A673 (cell line): ENCODE measurements around the gene TAF6L. TPM values are rescaled to one million over a fixed set of nuclear protein-coding genes. Genes with fewer than 3 reads are reported as not detected.

ENCODE experiments used
- BruUV-seq: library from RNA; stranded (reverse); fragments of 400-500 nt; replicated peaks from 2 replicates; lab custom pipeline; 2021; lab: Mats Ljungman, UMichigan
- CTCF ChIA-PET: fragments of 300-600 bp; sonication (Branson Sonifier 250); formaldehyde crosslinking; loops from one replicate; lab custom pipeline; 2022; ENCODE audit warnings: antibody characterized with exemption; lab: Charles Lee
- POLR2A ChIA-PET: fragments of 300-600 bp; sonication (Branson Sonifier 250); formaldehyde crosslinking; loops from one replicate; lab custom pipeline; 2022; ENCODE audit warnings: antibody characterized with exemption; ENCODE audit not compliant: low non-redundant PET; lab: Charles Lee
- DNase-seq: peaks from one replicate; pipeline ENCODE4 v3.0.0-alpha.2; 2015; ENCODE audit warnings: low spot score
- H3K27ac ChIP-seq: fragments of 200-600 bp; sonication (generic); 2 replicates; pipeline ENCODE4 v1.5.1; 2016; ENCODE audit warnings: mixed run types, low read depth, mild to moderate bottlenecking, mixed read lengths, antibody characterized with exemption, low read length; ENCODE audit not compliant: poor library complexity, severe bottlenecking
- H3K27me3 ChIP-seq: fragments of 200-600 bp; sonication (generic); replicated peaks from 2 replicates; pipeline ENCODE4 v1.6.1; 2017; ENCODE audit warnings: mixed run types, low read depth, mild to moderate bottlenecking, mixed read lengths, antibody characterized with exemption, low read length; ENCODE audit not compliant: insufficient read depth, poor library complexity
- H3K36me3 ChIP-seq: fragments of 200-600 bp; sonication (generic); 2 replicates; pipeline ENCODE4 v1.6.1; 2016; ENCODE audit warnings: mixed run types, mild to moderate bottlenecking, mixed read lengths, antibody characterized with exemption, low read length; ENCODE audit not compliant: insufficient read depth, poor library complexity, severe bottlenecking
- H3K4me1 ChIP-seq: fragments of 200-600 bp; sonication (generic); 2 replicates; pipeline ENCODE4 v1.6.1; 2017; ENCODE audit warnings: mixed run types, mild to moderate bottlenecking, mixed read lengths, antibody characterized with exemption, low read length; ENCODE audit not compliant: insufficient read depth, poor library complexity, severe bottlenecking
- H3K4me3 ChIP-seq: fragments of 200-600 bp; sonication (generic); 2 replicates; pipeline ENCODE4 v1.5.1; 2016; ENCODE audit warnings: low read depth, mixed run types, mild to moderate bottlenecking, mixed read lengths, low read length; ENCODE audit not compliant: poor library complexity, severe bottlenecking
- H3K9me3 ChIP-seq: fragments of 200-600 bp; sonication (generic); 2 replicates; pipeline ENCODE4 v1.6.1; 2016; ENCODE audit warnings: mixed run types, low read depth, mild to moderate bottlenecking, mixed read lengths, antibody characterized with exemption, low read length; ENCODE audit not compliant: poor library complexity, severe bottlenecking
- EZH2 ChIP-seq: fragments of 200-600 bp; sonication (generic); IDR thresholded peaks from 2 replicates; pipeline ENCODE4 v1.6.1; 2017; ENCODE audit warnings: borderline replicate concordance, low read depth, mild to moderate bottlenecking, mixed read lengths, antibody characterized with exemption, low read length; ENCODE audit not compliant: poor library complexity, severe bottlenecking
- intact Hi-C: fragments of 100-400 bp; cut with micrococcal nuclease; formaldehyde crosslinking; loops from one replicate; pipeline ENCODE4 v1.10.0; 2022; ENCODE audit not compliant: unreplicated experiment
- total RNA-seq: library from RNA; stranded (reverse); gene quantifications from 2 replicates; pipeline ENCODE4 v1.2.3, GENCODE V29; 2021
- TF ChIP-seq, protein P1 (sequence below): fragments of 300-800, 200-600 bp; sonication (generic); conservative IDR thresholded peaks from 2 replicates; pipeline ENCODE4 v1.5.1; 2017; ENCODE audit warnings: low read depth, mild to moderate bottlenecking, antibody characterized with exemption, low read length, moderate library complexity, mixed read lengths

The TAF6L gene
- total RNA-seq, 1 experiment from 2014 or later = 70.9 TPM

DNA sequence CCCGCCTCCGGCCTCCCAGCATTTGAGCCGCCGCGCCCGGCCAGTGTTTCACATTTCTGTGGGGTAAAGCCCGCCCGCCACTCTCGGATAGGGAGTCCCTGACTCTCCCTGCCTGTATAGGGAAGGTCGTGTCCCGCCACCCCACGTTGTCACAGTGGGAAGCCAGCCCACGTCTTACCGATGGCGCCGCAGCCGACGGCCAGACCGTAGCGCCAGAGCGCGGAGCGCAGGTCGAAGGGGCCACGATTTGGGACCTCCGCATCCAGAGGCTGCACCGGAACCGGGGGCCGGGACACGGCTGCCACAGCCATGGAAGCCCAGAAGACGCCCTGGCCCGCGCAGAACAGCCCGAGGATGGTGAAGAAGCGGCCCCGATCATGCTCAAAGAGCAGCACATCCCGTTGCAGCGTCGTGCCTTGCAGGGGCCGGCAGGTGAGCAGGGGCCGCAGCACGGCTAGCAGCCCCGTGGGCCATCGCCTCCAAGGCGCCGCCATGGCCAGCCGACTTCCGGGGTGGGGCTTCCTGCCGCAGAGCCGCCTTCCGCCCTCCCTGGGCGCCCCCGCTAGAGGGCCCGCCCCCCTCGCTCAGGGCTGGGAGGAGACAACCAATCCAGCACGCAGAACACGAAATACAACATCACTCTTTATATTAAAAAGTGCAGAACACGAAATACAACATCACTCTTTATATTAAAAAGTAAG lies 20.5 kb downstream of the TAF6L start, which contains the start of gene TMEM223:
TSS of gene TMEM223 (minus strand) at position 506 of the 701 bp plus-strand sequence. CDS start at position 494, 12 bp downstream.
- peaks cover 37% of the 10 kb centered on the region for H3K4me1 ChIP-seq
- BruUV-seq = no TSS peak
- peak within 1 kb of the TSS; percentile 91 for H3K27ac ChIP-seq
- no peaks in the 10 kb centered on the region for H3K27me3 ChIP-seq
- peak within 1 kb of the TSS; percentile 97 for H3K4me3 ChIP-seq
- no peaks in the 10 kb centered on the region for H3K9me3 ChIP-seq
- ChIA-PET POLR2A (interaction anchor here (0.6 kb wide), 1 partner anchor 93 kb away, joined by 6 read pairs; no protein-coding TSS in a partner anchor), CTCF (interaction anchor here (0.6 kb wide), 1 partner anchor 65 kb away, joined by 3 read pairs; no protein-coding TSS in a partner anchor)
- DNase-seq = peak; percentile 95
- no peak for TF ChIP-seq EZH2
- TF ChIP-seq, protein P1, sequence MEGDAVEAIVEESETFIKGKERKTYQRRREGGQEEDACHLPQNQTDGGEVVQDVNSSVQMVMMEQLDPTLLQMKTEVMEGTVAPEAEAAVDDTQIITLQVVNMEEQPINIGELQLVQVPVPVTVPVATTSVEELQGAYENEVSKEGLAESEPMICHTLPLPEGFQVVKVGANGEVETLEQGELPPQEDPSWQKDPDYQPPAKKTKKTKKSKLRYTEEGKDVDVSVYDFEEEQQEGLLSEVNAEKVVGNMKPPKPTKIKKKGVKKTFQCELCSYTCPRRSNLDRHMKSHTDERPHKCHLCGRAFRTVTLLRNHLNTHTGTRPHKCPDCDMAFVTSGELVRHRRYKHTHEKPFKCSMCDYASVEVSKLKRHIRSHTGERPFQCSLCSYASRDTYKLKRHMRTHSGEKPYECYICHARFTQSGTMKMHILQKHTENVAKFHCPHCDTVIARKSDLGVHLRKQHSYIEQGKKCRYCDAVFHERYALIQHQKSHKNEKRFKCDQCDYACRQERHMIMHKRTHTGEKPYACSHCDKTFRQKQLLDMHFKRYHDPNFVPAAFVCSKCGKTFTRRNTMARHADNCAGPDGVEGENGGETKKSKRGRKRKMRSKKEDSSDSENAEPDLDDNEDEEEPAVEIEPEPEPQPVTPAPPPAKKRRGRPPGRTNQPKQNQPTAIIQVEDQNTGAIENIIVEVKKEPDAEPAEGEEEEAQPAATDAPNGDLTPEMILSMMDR = 0 out of 2 replicates have a peak, but pooled peaks have one; percentile 23
- intact Hi-C loops = loop anchor here (5.0 kb wide), 1 partner anchor 41 kb away; the partner anchor contains the start of genes STX5 and TEX54
- peaks cover 67% of the 10 kb centered on the region for H3K36me3 ChIP-seq

DNA sequence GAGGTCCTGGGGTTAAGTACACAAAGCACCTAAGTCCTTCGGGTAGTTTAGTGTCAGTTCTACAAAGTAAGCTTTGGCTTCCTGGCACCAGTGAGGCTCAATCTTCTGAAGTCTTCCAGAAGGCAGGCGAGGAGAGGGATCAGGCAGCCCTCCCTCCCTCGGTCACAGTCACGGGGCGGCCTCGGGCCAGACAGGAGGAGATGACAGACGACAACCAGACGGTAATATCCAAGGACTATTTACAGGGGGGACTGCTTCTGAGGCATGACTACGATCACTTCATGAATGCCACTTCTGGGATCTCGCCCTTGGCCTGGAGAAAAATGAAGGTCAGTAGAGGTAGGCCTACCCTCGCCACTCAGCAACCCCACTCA lies 21.0 kb downstream of the TAF6L start:
- Histone ChIP-seq H3K4me1 (peaks cover 37% of the 10 kb centered on the region), H3K27me3 (no peaks in the 10 kb centered on the region), H3K4me3 (peak overlapping the region; percentile 97), H3K9me3 (no peaks in the 10 kb centered on the region), H3K27ac (peak overlapping the region; percentile 91), H3K36me3 (peaks cover 72% of the 10 kb centered on the region)
- POLR2A ChIA-PET = interaction anchor here (0.7 kb wide), 1 partner anchor 38 kb away, joined by 6 read pairs; the partner anchor contains the start of gene ZBTB3
- intact Hi-C loops = loop anchor here (5.0 kb wide), 1 partner anchor 40 kb away; the partner anchor contains the start of genes STX5 and TEX54
- CTCF ChIA-PET = no interaction called here
- no TSS peak for BruUV-seq
- no peak for DNase-seq
- no peak for TF ChIP-seq EZH2
- TF ChIP-seq, protein P1 = no peak

DNA sequence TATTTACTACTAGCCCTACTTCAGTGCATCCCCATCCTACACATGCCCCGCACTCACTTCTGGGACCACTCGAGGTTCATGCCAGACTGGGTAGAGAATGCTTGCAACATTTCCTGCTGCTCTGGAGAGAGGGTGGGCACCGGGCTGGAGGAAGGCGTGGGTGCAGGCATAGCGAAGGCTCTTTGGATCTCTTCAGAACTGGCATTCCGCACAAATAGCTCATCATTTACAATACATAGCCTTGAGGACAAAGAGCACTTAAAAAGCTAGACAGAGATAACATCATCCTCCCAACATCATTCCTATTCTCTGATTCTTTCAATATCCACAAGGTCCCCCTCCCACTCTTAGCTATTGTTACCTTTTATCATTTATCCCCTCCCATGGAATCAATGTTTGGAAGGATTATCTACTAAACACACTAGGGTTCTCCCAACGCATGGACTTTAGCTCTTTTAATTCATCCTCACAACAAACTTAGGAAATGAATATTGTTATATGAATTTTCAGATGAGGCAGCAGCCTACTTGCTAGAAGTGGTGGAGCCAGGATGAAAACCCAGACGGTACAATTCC lies 23.1 kb downstream of the TAF6L start:
- ChIA-PET POLR2A (interaction anchor here (0.6 kb wide), 1 partner anchor 1533 kb away, joined by 3 read pairs; no protein-coding TSS in a partner anchor), CTCF (no interaction called here)
- peak; percentile 83 for DNase-seq
- Histone ChIP-seq H3K27ac (peak overlapping the region; percentile 14), H3K27me3 (no peaks in the 10 kb centered on the region), H3K4me1 (peaks cover 28% of the 10 kb centered on the region), H3K4me3 (no peak overlapping the region), H3K9me3 (no peaks in the 10 kb centered on the region), H3K36me3 (peaks cover 88% of the 10 kb centered on the region)
- intact Hi-C loops = loop anchor here (5.0 kb wide), 1 partner anchor 38 kb away; the partner anchor contains the start of genes STX5 and TEX54
- BruUV-seq = no TSS peak
- no peak for TF ChIP-seq EZH2
- TF ChIP-seq, protein P1 = no peak
